Effector CD8-positive, alpha-beta T cell (primary cell): ENCODE results near the gene ARHGAP30.
"Not testable (repeated sequence)": the region's sequence is repeated elsewhere in the genome, so short reads cannot be mapped to it uniquely, and the experiment has no call there.

Experiments
- DNase-seq: peaks from one replicate; lab custom pipeline; 2025; lab: John Stamatoyannopoulos, UW
- total RNA-seq, 4 experiments: gene quantifications; one replicate each; lab custom pipeline; 2026; lab: John Stamatoyannopoulos, UW

The ARHGAP30 gene, protein sequence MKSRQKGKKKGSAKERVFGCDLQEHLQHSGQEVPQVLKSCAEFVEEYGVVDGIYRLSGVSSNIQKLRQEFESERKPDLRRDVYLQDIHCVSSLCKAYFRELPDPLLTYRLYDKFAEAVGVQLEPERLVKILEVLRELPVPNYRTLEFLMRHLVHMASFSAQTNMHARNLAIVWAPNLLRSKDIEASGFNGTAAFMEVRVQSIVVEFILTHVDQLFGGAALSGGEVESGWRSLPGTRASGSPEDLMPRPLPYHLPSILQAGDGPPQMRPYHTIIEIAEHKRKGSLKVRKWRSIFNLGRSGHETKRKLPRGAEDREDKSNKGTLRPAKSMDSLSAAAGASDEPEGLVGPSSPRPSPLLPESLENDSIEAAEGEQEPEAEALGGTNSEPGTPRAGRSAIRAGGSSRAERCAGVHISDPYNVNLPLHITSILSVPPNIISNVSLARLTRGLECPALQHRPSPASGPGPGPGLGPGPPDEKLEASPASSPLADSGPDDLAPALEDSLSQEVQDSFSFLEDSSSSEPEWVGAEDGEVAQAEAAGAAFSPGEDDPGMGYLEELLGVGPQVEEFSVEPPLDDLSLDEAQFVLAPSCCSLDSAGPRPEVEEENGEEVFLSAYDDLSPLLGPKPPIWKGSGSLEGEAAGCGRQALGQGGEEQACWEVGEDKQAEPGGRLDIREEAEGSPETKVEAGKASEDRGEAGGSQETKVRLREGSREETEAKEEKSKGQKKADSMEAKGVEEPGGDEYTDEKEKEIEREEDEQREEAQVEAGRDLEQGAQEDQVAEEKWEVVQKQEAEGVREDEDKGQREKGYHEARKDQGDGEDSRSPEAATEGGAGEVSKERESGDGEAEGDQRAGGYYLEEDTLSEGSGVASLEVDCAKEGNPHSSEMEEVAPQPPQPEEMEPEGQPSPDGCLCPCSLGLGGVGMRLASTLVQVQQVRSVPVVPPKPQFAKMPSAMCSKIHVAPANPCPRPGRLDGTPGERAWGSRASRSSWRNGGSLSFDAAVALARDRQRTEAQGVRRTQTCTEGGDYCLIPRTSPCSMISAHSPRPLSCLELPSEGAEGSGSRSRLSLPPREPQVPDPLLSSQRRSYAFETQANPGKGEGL
- 330 to 702 (median 453) reads per million in 4 experiments for total RNA-seq

DNA sequence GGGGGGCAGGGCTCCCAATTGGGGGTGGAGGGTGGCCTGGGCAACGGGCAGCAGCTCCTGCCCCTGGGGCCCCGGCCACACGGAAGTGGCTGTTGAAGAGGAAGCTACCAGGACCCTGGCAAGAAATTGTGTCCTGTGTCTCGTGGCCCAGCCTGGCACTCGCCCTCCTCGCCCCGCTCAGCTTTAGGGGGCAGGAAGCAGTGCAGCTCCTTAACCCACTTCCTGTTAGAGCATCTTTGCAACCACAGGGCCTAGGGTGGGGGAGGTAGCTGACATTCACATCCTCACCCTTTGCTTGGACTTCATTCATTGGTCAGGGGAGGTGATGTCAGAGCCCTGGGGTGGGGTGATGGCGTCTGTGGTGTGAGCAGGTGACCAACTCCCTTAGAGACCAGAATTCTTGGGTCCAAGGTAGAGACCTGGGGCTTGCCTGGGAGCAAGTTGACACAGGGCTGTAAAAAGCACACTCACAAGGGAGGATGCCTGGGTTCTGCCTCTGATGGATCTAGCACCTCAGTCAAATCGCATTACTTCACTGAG, at the start of gene ARHGAP30:
ARHGAP30 (minus strand) TSS at position 161 of the 540 bp plus-strand sequence. CDS start 267 bp downstream, outside the sequence.
- DNase-seq, result peak; percentile 56

DNA sequence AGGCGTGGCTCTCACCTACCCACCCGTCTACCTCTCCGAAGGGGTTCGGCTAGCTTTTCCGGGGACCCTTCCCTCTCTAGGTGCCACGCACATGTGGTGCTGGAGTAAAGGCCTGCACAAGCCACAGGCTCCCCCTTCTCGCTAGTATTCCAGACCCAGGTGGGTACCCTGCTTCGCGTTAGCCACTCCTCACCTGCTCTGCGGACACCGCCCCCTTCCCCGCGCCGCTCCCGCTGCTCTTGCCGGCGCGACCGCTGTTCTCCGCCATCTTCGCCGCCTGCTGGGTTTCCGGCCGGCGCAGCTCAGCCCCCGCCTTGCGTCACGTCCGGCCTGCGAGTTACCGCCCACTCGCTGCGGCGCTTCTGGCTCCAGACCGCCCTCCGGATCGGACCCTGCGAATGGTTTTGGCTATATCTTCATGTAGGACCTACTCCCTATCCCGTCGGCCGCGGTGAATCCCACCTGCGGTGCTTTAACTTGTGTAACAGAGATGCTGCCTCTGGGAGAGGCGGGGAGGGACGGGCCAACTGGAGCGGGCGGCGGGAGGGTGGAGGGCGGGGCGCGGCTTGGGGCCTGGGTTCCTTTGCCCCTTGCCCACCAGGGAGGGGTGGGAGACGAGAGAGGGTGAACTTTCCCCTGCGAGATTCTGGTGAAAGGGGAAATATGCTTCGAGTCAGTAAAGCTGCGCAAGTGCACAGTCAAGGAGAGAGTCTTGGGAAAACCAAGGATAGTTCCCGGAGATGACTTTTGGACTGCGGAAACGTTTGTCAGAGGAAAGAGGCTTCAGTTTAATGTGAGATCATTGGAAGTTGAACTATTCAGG, 48.3 kb upstream of the ARHGAP30 start, which contains the start of the genes NIT1 and PFDN2:
NIT1 (plus strand) TSS at position 347 of the 823 bp plus-strand sequence; CDS start at position 419, 72 bp downstream.
PFDN2 (minus strand) TSS at position 279 of the 823 bp plus-strand sequence; CDS start at position 268, 11 bp downstream.
- peak; percentile 67 for DNase-seq

- not testable (repeated sequence) for DNase-seq
These were observed 46.3 kb upstream of the ARHGAP30 start for GRCh38 chr1:161115961-161116360.

DNA sequence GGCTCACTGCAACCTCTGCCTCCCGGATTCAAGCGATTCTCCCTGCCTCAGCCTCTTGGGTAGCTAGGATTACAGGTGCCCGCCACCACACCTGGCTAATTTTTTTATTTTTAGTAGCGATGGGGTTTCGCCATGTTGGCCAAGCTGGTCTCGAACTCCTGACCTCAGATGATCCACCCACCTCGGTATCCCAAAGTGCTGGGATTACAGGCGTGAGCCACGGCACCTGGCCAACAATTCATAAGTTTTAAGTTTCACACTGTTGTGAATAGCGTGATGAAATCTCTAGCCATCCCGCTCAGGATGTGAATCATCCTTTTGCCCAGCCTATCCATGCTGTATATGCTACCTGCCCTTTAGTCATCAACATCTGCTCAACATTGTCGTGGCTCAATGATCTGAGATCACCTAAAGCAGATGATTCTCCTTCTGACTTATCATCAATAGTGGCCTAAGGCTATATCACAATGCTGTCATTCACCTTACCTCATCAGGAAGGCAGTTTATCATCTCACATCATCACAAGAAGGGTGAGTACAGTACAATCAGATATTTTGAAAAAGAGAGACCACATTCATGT, 45.5 kb upstream of the ARHGAP30 start:
- no peak for DNase-seq

DNA sequence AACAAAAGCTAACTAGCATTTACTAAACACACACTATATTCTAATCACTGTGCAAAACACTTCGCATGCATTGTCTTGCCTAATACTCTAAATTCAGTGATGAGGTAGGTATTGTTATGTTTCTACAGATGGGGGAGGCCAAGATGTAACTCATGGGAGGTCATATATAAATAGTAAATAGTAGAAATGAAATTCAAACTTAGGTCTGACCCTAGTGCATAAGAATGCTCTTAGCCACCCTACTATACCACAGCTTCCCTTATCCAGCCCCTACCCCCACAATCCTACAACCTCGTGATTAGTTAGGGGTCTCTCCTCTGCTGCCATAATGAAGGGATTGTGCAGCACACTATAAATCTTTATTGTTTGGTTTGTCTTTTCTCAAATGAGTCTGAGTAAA, 44.9 kb upstream of the ARHGAP30 start:
- no peak for DNase-seq

DNA sequence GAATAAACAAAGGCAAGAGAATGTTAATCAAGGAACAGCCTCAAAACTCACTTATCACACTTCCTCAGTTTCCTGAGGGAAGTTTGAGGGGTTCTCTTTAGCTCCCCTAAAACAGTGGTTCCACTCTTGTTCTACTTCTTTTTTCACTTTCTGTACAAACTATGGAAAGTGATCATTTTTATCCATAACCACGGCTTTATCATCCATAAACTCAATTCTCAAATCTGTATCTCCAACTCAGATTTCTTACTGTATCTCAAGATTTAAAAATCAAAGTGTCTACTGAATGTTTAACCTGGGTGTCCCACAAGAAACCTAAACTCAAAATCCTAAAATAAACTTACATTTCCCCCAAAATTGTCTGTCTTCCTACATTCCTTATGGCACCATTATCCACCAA, 44.2 kb upstream of the ARHGAP30 start:
- no peak for DNase-seq

- DNase-seq, result no peak
These were observed 41.8 kb upstream of the ARHGAP30 start for GRCh38 chr1:161111527-161111926.

GRCh38 chr1:161111117-161111516, 41.4 kb upstream of the ARHGAP30 start:
- no peak for DNase-seq

GRCh38 chr1:161106431-161106830, 36.7 kb upstream of the ARHGAP30 start:
- DNase-seq, result no peak

DNA sequence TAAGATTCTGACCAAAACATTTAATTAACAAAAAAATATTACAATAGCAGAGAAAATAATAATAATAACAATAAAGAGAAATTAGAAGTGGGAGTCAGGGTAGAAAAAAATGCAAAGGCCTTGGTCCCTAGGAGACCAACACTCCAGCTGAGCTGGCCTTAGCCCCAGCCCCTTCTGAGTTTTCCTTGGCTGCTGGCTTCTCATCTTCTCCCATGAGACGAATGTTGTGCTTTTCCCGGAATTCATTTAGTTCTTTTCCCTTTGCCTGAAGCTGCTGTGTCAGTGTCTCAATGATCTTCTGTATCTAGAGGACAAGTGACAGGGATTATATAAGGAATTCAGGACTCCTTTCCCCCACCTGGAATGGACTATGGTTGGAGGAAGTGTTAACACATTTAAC, 30.9 kb upstream of the ARHGAP30 start:
- no peak for DNase-seq

- DNase-seq, result no peak
These were observed 29.6 kb upstream of the ARHGAP30 start for GRCh38 chr1:161099090-161099802.

DNA sequence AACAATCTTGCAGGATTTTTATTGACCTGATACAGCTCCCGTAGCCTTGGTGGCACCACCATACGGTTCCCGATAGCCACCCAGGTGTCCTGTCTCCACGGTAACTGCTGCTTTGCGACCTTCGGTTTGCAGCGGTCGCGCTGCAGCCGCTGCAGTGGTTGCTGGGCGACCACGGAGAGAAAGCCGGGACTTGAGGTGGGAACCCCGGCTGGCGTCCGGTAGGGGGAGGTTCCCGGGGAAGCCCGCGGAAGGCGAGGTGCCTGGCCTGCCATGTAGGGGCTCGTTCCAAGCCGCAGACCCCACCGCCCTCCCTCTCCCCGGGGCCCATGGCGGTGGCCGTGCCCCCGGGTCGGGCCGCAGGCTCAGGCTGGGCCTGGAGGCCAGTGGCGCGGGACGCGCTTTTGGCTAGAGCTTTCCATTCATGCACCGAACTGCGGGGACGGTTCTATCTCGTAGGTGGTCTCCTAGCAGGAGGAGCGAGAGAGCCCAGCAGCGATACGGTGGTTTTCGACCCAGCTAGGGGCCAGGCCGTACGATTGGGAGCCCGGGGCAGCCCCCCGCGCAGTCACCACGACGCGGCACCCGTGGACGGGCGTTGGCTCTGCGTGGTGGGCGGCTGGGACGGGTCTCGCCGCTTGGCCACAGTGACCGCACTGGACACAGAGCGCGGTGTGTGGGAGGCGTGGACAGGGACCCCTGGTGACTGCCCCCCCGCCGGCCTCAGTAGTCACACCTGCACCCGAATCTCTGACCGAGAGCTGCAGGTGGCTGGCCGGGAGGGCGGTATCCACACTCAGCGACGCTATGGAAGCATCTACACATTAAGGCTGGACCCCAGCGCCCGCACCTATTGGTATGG, 28.7 kb upstream of the ARHGAP30 start, which contains the start of gene KLHDC9:
KLHDC9 (plus strand) TSS at position 152 of the 859 bp plus-strand sequence; CDS start at position 327, 175 bp downstream.
- DNase-seq, result peak; percentile 38

DNA sequence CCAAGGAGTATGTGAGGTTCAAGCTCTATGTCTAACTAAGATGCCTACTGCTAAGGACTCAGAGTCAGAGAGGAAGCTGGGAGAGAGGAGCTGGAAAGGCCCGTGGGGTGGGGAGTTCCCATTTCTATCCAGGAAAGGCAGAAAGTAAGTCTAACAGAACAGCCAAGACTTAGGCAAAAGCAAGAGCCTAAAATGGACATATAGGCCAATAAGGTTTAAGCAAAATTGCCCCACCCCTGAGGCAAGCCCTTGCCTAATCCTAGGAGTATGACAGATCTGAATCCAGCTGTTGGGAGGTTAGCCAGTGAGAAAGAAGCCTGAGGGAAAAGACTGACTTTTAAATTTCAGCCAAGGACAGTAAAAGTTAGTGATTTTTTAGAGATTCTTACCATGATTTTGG, 26.8 kb upstream of the ARHGAP30 start:
- no peak for DNase-seq

DNA sequence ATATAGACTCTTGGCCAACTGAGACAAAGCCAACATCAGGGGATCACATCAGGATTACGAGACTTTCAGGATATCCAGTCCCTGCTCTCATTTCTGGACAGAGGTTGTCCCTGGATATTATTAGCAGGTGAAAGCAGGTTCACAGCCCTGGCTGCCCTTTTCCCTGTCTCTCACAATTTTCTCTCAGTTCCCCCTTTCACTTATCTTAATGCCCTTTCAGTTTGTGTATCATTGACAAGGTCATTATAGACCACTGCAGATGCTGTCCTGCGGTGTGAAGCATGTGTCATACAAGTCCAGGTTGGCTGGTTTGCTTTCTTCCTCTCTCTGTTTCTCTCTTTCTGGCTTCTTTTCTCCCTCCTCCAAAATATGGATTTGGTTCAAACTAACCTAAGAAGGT, 26.3 kb upstream of the ARHGAP30 start:
- DNase-seq, result no peak

DNA sequence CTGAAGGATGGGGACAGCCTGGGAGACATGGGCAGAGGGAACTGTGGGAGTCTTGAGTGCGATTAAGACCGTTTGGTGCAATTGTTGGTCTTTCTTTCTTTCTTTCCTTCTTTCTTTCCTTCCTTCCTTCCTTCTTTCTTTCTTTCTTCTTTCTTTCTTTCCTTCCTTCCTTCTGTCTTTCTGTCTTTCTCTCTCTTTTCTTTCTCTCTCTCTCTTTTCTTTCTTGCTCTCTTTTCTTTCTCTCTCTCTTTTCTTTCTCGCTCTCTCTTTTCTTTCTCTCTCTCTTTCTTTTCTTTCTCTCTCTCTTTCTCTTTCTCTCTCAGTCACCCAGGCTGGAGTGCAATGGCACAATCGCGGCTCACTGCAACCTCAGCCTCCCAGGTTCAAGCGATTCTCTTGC, 25.5 kb upstream of the ARHGAP30 start:
- DNase-seq, result no peak

DNA sequence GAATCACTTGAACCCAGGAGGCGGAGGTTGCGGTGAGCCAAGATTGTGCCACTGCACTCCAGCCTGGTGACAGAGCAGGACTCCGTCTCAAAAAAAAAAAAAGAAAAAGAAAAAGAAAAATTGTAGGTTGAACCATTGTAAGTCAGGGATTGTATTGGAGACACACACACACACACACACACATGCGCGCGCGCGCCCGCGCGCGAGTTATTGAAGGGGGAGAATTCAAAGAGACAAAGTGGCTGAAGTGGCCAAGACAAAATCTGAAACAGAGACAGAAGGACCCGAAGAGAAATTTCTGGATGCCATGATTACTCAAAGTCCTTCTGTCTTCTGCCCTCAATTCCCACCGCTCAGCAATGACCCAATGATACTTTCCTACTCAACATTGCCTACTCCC, 24.8 kb upstream of the ARHGAP30 start:
- DNase-seq, result no peak

GRCh38 chr1:161092621-161093028, 22.9 kb upstream of the ARHGAP30 start:
- no peak for DNase-seq

DNA sequence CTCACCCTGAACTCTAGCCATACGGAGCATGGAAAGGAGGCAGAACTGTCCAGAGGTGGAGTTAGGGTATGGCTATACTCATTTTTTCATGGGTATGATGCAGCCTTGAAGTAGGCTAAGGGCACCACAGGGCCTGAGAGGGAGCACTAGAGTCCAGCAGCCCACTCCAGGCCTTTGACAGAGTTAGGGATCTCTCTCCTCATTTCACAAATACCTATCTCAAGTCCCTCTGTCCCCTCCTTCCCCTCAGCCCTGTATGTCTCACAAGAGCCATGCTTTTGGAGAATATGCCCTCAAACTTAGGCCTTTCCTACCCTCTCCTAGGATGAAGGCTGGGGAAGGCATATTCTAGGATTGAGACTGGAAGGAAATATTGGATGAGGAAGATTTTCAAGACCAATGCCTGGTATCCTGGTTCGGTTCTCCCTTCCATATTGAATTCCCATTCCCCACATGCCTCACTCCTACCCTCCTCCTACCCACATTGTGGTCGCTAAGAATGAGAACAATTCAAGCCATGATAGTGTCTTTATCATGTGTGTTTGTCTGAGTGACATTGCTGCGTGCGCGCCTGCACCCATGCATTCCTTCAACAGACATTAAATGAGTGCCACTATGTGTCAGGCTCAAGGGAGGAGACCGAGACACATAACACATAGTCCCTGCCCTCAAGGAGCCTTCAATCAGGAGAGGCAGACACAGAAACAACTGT, 22.3 kb upstream of the ARHGAP30 start:
- DNase-seq, result no peak
